GM06990 (cell line): Measurements from ENCODE around the gene RNF115.

ENCODE experiments used
- DNase-seq: peaks from one replicate; pipeline ENCODE4 v3.0.0-alpha.2; 2011; ENCODE audit not compliant: insufficient read length; ENCODE audit errors: extremely low read depth
- H3K27me3 ChIP-seq: replicated peaks from 2 replicates; pipeline ENCODE4 v1.6.0; 2011; ENCODE audit warnings: low read length; ENCODE audit not compliant: control insufficient read depth, insufficient read depth
- H3K36me3 ChIP-seq: 2 replicates; pipeline ENCODE4 v1.5.1; 2011; ENCODE audit warnings: low read length; ENCODE audit not compliant: control insufficient read depth, insufficient read depth
- H3K4me3 ChIP-seq: replicated peaks from 2 replicates; pipeline ENCODE4 v1.5.1; 2011; ENCODE audit warnings: low read depth, mild to moderate bottlenecking, control low read depth, low read length
- CTCF ChIP-seq: IDR thresholded peaks from 2 replicates; pipeline ENCODE4 v1.5.1; 2011; ENCODE audit warnings: low read length, control low read depth, mild to moderate bottlenecking, inconsistent platforms; ENCODE audit not compliant: insufficient read depth, poor library complexity, severe bottlenecking

Gene RNF115

GRCh38 chr1:145785547-145785946 is 38.3 kb downstream of the RNF115 start:
- no peaks in the 10 kb centered on the region; the same call in 1 of the 2 replicates for H3K36me3 ChIP-seq
- no peaks in the 10 kb centered on the region for H3K27me3 ChIP-seq
- TF ChIP-seq CTCF: no peak
- no peak for DNase-seq
- H3K4me3 ChIP-seq: no peak overlapping the region

GRCh38 chr1:145784409-145784808 is 39.5 kb downstream of the RNF115 start:
- Histone ChIP-seq H3K36me3 (no peaks in the 10 kb centered on the region; the same call in 1 of the 2 replicates), H3K27me3 (no peaks in the 10 kb centered on the region), H3K4me3 (no peak overlapping the region)
- no peak for DNase-seq
- no peak for TF ChIP-seq CTCF

- DNase-seq: no peak
- Histone ChIP-seq H3K4me3 (no peak overlapping the region), H3K27me3 (no peaks in the 10 kb centered on the region), H3K36me3 (no peaks in the 10 kb centered on the region; the same call in 1 of the 2 replicates)
- no peak for TF ChIP-seq CTCF
Observed at GRCh38 chr1:145782272-145783099, 41.4 kb downstream of the RNF115 start.

GRCh38 chr1:145778146-145778540 is 45.8 kb downstream of the RNF115 start:
- H3K27me3 ChIP-seq: no peaks in the 10 kb centered on the region
- no peak for TF ChIP-seq CTCF
- H3K4me3 ChIP-seq: no peak overlapping the region
- H3K36me3 ChIP-seq: no peaks in the 10 kb centered on the region
- DNase-seq: no peak

- Histone ChIP-seq H3K36me3 (no peaks in the 10 kb centered on the region), H3K4me3 (no peak overlapping the region), H3K27me3 (no peaks in the 10 kb centered on the region)
- TF ChIP-seq CTCF: no peak
- no peak for DNase-seq
Observed at GRCh38 chr1:145777357-145778145, 46.3 kb downstream of the RNF115 start.
